ENCODE measurements around the gene ZNF157. TPM values are rescaled to one million over a fixed set of nuclear protein-coding genes. Genes with fewer than 3 reads are reported as not detected.

ZNF157 gene
- total RNA-seq, 1 donor from 2014 or later, result 0.54 TPM

DNA sequence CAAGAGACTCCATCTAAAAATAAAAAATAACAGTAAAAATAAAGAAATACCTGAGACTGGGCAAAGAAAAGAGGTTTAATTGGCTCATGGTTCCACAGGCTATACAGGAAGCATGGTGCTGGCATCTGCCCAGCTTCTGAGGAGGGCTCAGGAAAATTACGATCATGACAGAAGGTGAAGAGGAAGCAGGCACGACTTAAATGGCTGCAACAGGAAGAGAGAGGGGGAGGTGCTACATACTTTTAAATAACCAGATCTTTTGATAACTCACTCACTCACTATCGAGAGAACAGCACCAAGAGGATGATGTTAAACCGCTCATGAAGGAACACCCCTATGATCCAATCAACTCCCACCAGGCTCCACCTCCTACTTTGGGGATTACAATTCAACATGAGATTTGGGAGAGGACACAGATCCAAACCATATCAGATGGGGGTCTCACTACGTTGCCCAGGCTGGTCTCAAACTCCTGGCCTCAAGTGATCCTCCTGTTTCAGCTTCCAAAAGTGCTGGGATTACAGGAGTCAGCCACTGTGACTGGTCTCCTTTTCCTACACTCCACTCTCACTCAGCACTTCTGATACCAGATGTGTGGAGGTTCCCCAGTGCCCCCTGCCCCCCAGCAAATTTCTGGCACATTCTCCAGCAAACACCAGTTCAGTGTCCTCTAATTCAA lies 11.9 kb upstream of the ZNF157 start:
- peaks cover 3% of the 10 kb centered on the region for H3K9me3 Mint-ChIP-seq (ENCODE audit: unreplicated experiment)
- H3K4me1 ChIP-seq (ENCODE audit: insufficient read depth, low read length), result no peaks in the 10 kb centered on the region
- no peaks in the 10 kb centered on the region for H3K9me3 ChIP-seq (ENCODE audit: insufficient read depth, low read depth, low read length)
- no peaks in the 10 kb centered on the region for H3K27me3 Mint-ChIP-seq (ENCODE audit: low read depth, unreplicated experiment)
- H2AFZ ChIP-seq (ENCODE audit: low read depth, low read length), result no peak overlapping the region
- H3K27ac ChIP-seq (ENCODE audit: low read depth, low read length), result no peak overlapping the region
- no peaks in the 10 kb centered on the region for H3K79me2 ChIP-seq (ENCODE audit: insufficient read depth, low read length)
- H3K4me3 ChIP-seq (ENCODE audit: insufficient read depth, low read depth, low read length), result no peak overlapping the region
- H3K36me3 Mint-ChIP-seq (ENCODE audit: low read depth, unreplicated experiment), result no peaks in the 10 kb centered on the region
- no peak overlapping the region for H3K27ac Mint-ChIP-seq (ENCODE audit: unreplicated experiment)
- peak overlapping the region; percentile 50 for H3K4me3 Mint-ChIP-seq (ENCODE audit: unreplicated experiment)
- no peaks in the 10 kb centered on the region for H3K27me3 ChIP-seq (ENCODE audit: insufficient read depth, low read length)
- peak; percentile 13 for FAIRE-seq
- TF ChIP-seq, protein P1, sequence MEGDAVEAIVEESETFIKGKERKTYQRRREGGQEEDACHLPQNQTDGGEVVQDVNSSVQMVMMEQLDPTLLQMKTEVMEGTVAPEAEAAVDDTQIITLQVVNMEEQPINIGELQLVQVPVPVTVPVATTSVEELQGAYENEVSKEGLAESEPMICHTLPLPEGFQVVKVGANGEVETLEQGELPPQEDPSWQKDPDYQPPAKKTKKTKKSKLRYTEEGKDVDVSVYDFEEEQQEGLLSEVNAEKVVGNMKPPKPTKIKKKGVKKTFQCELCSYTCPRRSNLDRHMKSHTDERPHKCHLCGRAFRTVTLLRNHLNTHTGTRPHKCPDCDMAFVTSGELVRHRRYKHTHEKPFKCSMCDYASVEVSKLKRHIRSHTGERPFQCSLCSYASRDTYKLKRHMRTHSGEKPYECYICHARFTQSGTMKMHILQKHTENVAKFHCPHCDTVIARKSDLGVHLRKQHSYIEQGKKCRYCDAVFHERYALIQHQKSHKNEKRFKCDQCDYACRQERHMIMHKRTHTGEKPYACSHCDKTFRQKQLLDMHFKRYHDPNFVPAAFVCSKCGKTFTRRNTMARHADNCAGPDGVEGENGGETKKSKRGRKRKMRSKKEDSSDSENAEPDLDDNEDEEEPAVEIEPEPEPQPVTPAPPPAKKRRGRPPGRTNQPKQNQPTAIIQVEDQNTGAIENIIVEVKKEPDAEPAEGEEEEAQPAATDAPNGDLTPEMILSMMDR (IDR thresholded peaks at IDR 0.05; ENCODE audit: insufficient read depth, low read depth, low read length), result no peak
- no peak for TF ChIP-seq EZH2 (IDR thresholded peaks at IDR 0.05; ENCODE audit: insufficient read depth, low read length)
- H3K9ac ChIP-seq (ENCODE audit: low read length), result no peak overlapping the region
- H3K4me1 Mint-ChIP-seq (ENCODE audit: low read depth, unreplicated experiment), result peaks cover 3% of the 10 kb centered on the region
- no peak overlapping the region for H3K4me2 ChIP-seq (ENCODE audit: low read length)
- DNase-seq (ENCODE audit: low read depth), result no peak
- H3K36me3 ChIP-seq (ENCODE audit: insufficient read depth, low read length), result no peaks in the 10 kb centered on the region
- H4K20me1 ChIP-seq (ENCODE audit: insufficient read depth, low read length), result no peaks in the 10 kb centered on the region

DNA sequence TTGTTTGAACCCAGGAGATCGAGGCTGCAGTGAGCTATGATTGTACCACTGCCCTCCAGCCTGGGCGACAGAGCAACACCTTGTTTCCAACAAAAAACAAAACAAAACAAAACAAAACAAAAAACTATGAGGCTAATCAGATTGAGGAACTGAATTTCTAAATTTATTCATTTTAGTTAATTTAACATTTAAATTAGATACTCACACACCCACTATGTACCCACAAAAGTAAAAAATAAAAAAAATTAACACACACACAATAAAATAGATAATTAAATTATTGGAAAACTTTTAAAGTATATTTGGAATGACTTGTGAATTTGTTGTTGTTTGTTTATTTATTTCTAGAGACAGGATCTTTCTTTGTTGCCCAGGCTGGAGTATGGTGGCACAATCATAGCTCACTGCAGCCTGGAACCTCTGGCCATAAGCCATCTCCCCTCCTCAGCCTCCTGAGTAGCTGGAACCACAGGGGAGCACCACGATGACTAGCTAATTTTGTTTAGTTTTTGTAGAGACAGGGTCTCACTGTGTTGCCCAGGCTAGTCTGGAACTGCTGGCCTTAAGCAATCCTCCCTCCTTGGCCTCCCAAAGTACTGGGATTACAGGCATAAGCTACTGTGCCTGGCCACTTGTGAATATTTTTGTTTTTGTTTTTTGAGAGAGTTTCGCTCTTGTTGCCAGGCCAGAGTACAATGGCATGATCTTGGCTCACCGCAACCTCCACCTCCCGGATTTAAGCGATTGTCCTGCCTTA lies 9.8 kb upstream of the ZNF157 start:
- H3K9me3 ChIP-seq (ENCODE audit: insufficient read depth, low read depth, low read length), result no peaks in the 10 kb centered on the region
- H3K79me2 ChIP-seq (ENCODE audit: insufficient read depth, low read length), result no peaks in the 10 kb centered on the region
- no peak overlapping the region for H2AFZ ChIP-seq (ENCODE audit: low read depth, low read length)
- H3K9ac ChIP-seq (ENCODE audit: low read length), result peak overlapping the region; percentile 45
- no peaks in the 10 kb centered on the region for H3K4me1 ChIP-seq (ENCODE audit: insufficient read depth, low read length)
- peaks cover 3% of the 10 kb centered on the region for H3K4me1 Mint-ChIP-seq (ENCODE audit: low read depth, unreplicated experiment)
- DNase-seq (ENCODE audit: low read depth) (no peak), FAIRE-seq (no peak)
- H3K27me3 ChIP-seq (ENCODE audit: insufficient read depth, low read length), result no peaks in the 10 kb centered on the region
- no peak overlapping the region for H3K4me3 Mint-ChIP-seq (ENCODE audit: unreplicated experiment)
- peak overlapping the region; percentile 84 for H3K27ac ChIP-seq (ENCODE audit: low read depth, low read length)
- H3K4me3 ChIP-seq (ENCODE audit: insufficient read depth, low read depth, low read length), result no peak overlapping the region
- no peaks in the 10 kb centered on the region for H3K36me3 Mint-ChIP-seq (ENCODE audit: low read depth, unreplicated experiment)
- no peaks in the 10 kb centered on the region for H3K36me3 ChIP-seq (ENCODE audit: insufficient read depth, low read length)
- H3K9me3 Mint-ChIP-seq (ENCODE audit: unreplicated experiment), result peaks cover 3% of the 10 kb centered on the region
- no peak overlapping the region for H3K4me2 ChIP-seq (ENCODE audit: low read length)
- no peaks in the 10 kb centered on the region for H3K27me3 Mint-ChIP-seq (ENCODE audit: low read depth, unreplicated experiment)
- peak overlapping the region; percentile 99 for H3K27ac Mint-ChIP-seq (ENCODE audit: unreplicated experiment)
- no peak for TF ChIP-seq EZH2 (IDR thresholded peaks at IDR 0.05; ENCODE audit: insufficient read depth, low read length)
- no peaks in the 10 kb centered on the region for H4K20me1 ChIP-seq (ENCODE audit: insufficient read depth, low read length)

DNA sequence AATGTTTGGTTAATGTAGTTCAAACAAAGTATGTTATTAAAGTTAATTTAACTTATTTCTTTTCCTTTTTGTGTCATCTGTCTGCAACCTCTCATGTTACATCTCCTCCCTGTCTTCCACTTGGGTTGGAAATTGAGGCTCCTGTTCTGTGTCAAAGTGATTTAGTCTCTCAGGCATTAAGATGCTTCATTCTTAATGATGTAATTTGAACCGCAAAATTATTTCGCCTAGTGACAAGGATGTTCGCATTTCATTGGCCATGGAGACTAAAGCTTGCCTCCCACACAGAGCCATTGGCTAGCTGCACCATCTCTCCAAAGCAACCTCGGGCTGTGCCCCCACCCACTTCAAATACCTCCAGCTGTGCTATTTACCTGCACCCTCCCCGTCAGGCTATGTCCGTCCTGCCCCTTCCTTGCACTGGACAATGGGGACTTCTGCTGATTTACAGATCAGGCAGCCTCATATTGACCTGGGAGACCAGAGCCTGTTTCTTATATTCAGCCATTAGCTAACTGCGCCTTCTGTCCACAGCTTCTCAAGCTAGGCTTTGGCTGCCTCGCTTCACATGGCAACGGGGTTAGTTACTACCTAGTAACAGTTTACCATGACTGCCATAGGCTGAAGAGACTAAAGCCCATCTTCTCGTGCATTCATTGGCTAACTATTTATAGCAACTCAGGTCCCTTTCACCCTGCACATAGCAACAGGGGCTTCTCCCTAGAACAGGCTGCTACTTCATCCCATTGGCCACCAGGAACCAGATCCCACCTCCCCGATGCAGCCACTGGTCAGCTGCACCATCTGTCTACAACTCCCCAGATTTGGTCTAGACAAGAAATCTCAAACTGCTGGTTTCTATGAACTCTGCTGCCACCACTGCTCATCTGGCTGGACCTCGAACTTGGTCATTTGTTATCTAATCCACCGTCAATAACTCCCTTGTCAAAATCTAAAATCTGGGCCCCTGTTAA lies 8.6 kb upstream of the ZNF157 start:
- H3K9me3 Mint-ChIP-seq (ENCODE audit: unreplicated experiment), result peaks cover 3% of the 10 kb centered on the region
- Histone ChIP-seq H3K4me2 (ENCODE audit: low read length) (peak overlapping the region; percentile 84), H3K9me3 (ENCODE audit: insufficient read depth, low read depth, low read length) (no peaks in the 10 kb centered on the region), H3K4me3 (ENCODE audit: insufficient read depth, low read depth, low read length) (peak overlapping the region; percentile 51), H3K27ac (ENCODE audit: low read depth, low read length) (peak overlapping the region; percentile 84), H3K79me2 (ENCODE audit: insufficient read depth, low read length) (no peaks in the 10 kb centered on the region), H3K9ac (ENCODE audit: low read length) (peak overlapping the region; percentile 77), H2AFZ (ENCODE audit: low read depth, low read length) (peak overlapping the region; percentile 80), H3K27me3 (ENCODE audit: insufficient read depth, low read length) (no peaks in the 10 kb centered on the region), H3K4me1 (ENCODE audit: insufficient read depth, low read length) (no peaks in the 10 kb centered on the region), H3K36me3 (ENCODE audit: insufficient read depth, low read length) (no peaks in the 10 kb centered on the region), H4K20me1 (ENCODE audit: insufficient read depth, low read length) (no peaks in the 10 kb centered on the region)
- FAIRE-seq, result peak; percentile 100
- peaks cover 3% of the 10 kb centered on the region for H3K4me1 Mint-ChIP-seq (ENCODE audit: low read depth, unreplicated experiment)
- no peaks in the 10 kb centered on the region for H3K27me3 Mint-ChIP-seq (ENCODE audit: low read depth, unreplicated experiment)
- H3K27ac Mint-ChIP-seq (ENCODE audit: unreplicated experiment), result peak overlapping the region; percentile 99
- TF ChIP-seq, protein P1 (IDR thresholded peaks at IDR 0.05; ENCODE audit: insufficient read depth, low read depth, low read length), result no peak
- DNase-seq (ENCODE audit: low read depth), result peak; percentile 97
- H3K36me3 Mint-ChIP-seq (ENCODE audit: low read depth, unreplicated experiment), result no peaks in the 10 kb centered on the region
- H3K4me3 Mint-ChIP-seq (ENCODE audit: unreplicated experiment), result peak overlapping the region; percentile 82
